Anterior cingulate cortex (tissue), 58 donors: ENCODE results near the gene NRG2.

Experiments
- DNase-seq, 58 donors: peaks; one replicate each; lab custom pipeline; 2025; lab: John Stamatoyannopoulos, UW

The NRG2 gene

GRCh38 chr5:140042643-140043507, at the start of gene NRG2:
Gene NRG2, minus strand, starts transcription at chr5:140043299.
- DNase-seq: peak in 56 of 58 donors; percentile 18 to 88 (median 70)

- no peak for DNase-seq
These were observed 47.2 kb upstream of the NRG2 start for GRCh38 chr5:140090251-140090650.

- DNase-seq: peak in 24 of 58 donors; percentile 2 to 69 (median 10)
These were observed 41.4 kb upstream of the NRG2 start for GRCh38 chr5:140084541-140084940.

GRCh38 chr5:140083650-140084049, 40.6 kb upstream of the NRG2 start:
- DNase-seq: no peak

GRCh38 chr5:140083120-140083519, 40.0 kb upstream of the NRG2 start:
- no peak for DNase-seq

GRCh38 chr5:140076788-140077187, 33.7 kb upstream of the NRG2 start:
- DNase-seq: no peak

- DNase-seq: no peak
These were observed 33.0 kb upstream of the NRG2 start for GRCh38 chr5:140076142-140076541.

GRCh38 chr5:140075371-140075770, 32.3 kb upstream of the NRG2 start:
- no peak for DNase-seq

GRCh38 chr5:140073296-140073695, 30.2 kb upstream of the NRG2 start:
- no peak for DNase-seq

GRCh38 chr5:140072812-140073211, 29.7 kb upstream of the NRG2 start:
- DNase-seq: no peak

- no peak for DNase-seq
These were observed 17.7 kb upstream of the NRG2 start for GRCh38 chr5:140060816-140061215.

GRCh38 chr5:140058212-140058932, 15.3 kb upstream of the NRG2 start:
- no peak for DNase-seq

GRCh38 chr5:140056880-140057279, 13.8 kb upstream of the NRG2 start:
- no peak for DNase-seq

- DNase-seq: no peak
These were observed 12.1 kb upstream of the NRG2 start for GRCh38 chr5:140055152-140055551.

GRCh38 chr5:140054086-140054689, 11.1 kb upstream of the NRG2 start:
- no peak for DNase-seq

GRCh38 chr5:140051950-140052349, 8.9 kb upstream of the NRG2 start:
- DNase-seq: no peak

- no peak for DNase-seq
These were observed 6.6 kb upstream of the NRG2 start for GRCh38 chr5:140049713-140050112.

- DNase-seq: peak in 4 of 58 donors; percentile 2 to 30 (median 4)
These were observed 6.1 kb upstream of the NRG2 start for GRCh38 chr5:140049205-140049604.

GRCh38 chr5:140044041-140044440, 942 bp upstream of the NRG2 start:
- DNase-seq: no peak

GRCh38 chr5:140043508-140043872, 391 bp upstream of the NRG2 start:
- DNase-seq: peak in 45 of 58 donors; percentile 25 to 88 (median 65)

- peak in 3 of 58 donors; percentile 42 to 51 (median 46) for DNase-seq
These were observed 781 bp downstream of the NRG2 start for GRCh38 chr5:140042393-140042642.
